IMR-90 (cell line): ENCODE measurements around the gene MXRA8. TPM values are rescaled to one million over a fixed set of nuclear protein-coding genes. Genes with fewer than 3 reads are reported as not detected.

ENCODE experiments used
- ATAC-seq: fragments of 200-7000 bp; cut with Tn5 transposase; 2 replicates; pipeline ENCODE4 v1.9.1; 2020; ENCODE audit warnings: low read depth, mild to moderate bottlenecking, moderate library complexity
- BruUV-seq: library from RNA; stranded (reverse); fragments of 400-500 nt; replicated peaks from 2 replicates; lab custom pipeline; 2021; lab: Mats Ljungman, UMichigan
- CTCF ChIA-PET: fragments of 300-600 bp; formaldehyde crosslinking; extraction: SDS; loops from one replicate; lab custom pipeline; 2021; ENCODE audit warnings: antibody characterized with exemption; lab: Yijun Ruan, JAX
- POLR2A ChIA-PET: fragments of 300-600 bp; sonication (Branson Sonifier 250); formaldehyde crosslinking; loops from one replicate; lab custom pipeline; 2022; ENCODE audit warnings: antibody characterized with exemption; ENCODE audit not compliant: unreplicated experiment; lab: Charles Lee
- DNase-seq: peaks from one replicate; pipeline ENCODE4 v3.0.0; 2013
- H2AFZ ChIP-seq: replicated peaks from 2 replicates; pipeline ENCODE3; 2013; ENCODE audit warnings: low read length, mild to moderate bottlenecking; ENCODE audit not compliant: poor library complexity
- H2AK5ac ChIP-seq: 2 replicates; pipeline ENCODE4 v1.6.1; 2013; ENCODE audit warnings: low read depth, low read length, inconsistent platforms
- H2AK9ac ChIP-seq: replicated peaks from 2 replicates; pipeline ENCODE3; 2013; ENCODE audit warnings: mild to moderate bottlenecking, low read depth, low read length, moderate library complexity; ENCODE audit not compliant: poor library complexity
- H2BK120ac ChIP-seq: 2 replicates; pipeline ENCODE4 v1.6.1; 2013; ENCODE audit warnings: low read depth, low read length, inconsistent platforms
- H2BK15ac ChIP-seq: 3 replicates; pipeline ENCODE4 v1.6.1; 2013; ENCODE audit warnings: low read depth, low read length, inconsistent platforms
- H2BK20ac ChIP-seq: 2 replicates; pipeline ENCODE4 v1.6.1; 2013; ENCODE audit warnings: low read depth, mild to moderate bottlenecking, inconsistent platforms, low read length, moderate library complexity
- H2BK5ac ChIP-seq: 2 replicates; pipeline ENCODE4 v1.6.1; 2013; ENCODE audit warnings: mild to moderate bottlenecking, low read depth, low read length, inconsistent platforms; ENCODE audit not compliant: poor library complexity, severe bottlenecking
- H3K14ac ChIP-seq: replicated peaks from 2 replicates; pipeline ENCODE4 v1.6.1; 2013; ENCODE audit warnings: low read depth, low read length, inconsistent platforms
- H3K18ac ChIP-seq: 2 replicates; pipeline ENCODE4 v1.6.1; 2013; ENCODE audit warnings: low read depth, low read length, control low read depth
- H3K23ac ChIP-seq: 2 replicates; pipeline ENCODE4 v1.6.1; 2013; ENCODE audit warnings: low read depth, low read length, inconsistent platforms
- H3K27ac ChIP-seq: 2 replicates; pipeline ENCODE4 v1.5.1; 2013; ENCODE audit warnings: mild to moderate bottlenecking, control low read depth, low read length; ENCODE audit not compliant: insufficient read depth
- H3K27me3 ChIP-seq: 2 replicates; pipeline ENCODE4 v1.6.1; 2013; ENCODE audit warnings: low read length; ENCODE audit not compliant: control insufficient read depth, insufficient read depth
- H3K36me3 ChIP-seq: 2 replicates; pipeline ENCODE4 v1.6.1; 2013; ENCODE audit warnings: low read length, mixed read lengths; ENCODE audit not compliant: control insufficient read depth, insufficient read depth
- H3K4ac ChIP-seq: 2 replicates; pipeline ENCODE4 v1.6.1; 2013; ENCODE audit warnings: low read depth, low read length, inconsistent platforms
- H3K4me1 ChIP-seq: 2 replicates; pipeline ENCODE4 v1.6.1; 2013; ENCODE audit warnings: low read length, mixed read lengths; ENCODE audit not compliant: control insufficient read depth, insufficient read depth
- H3K4me2 ChIP-seq: 2 replicates; pipeline ENCODE4 v1.6.1; 2013; ENCODE audit warnings: low read depth, mild to moderate bottlenecking, control low read depth, low read length, moderate library complexity
- H3K4me3 ChIP-seq: 2 replicates; pipeline ENCODE4 v1.5.1; 2013; ENCODE audit warnings: low read depth, mild to moderate bottlenecking, control low read depth, low read length, moderate library complexity; ENCODE audit not compliant: insufficient read depth
- H3K56ac ChIP-seq: 2 replicates; pipeline ENCODE4 v1.6.1; 2013; ENCODE audit warnings: low read length, inconsistent platforms; ENCODE audit not compliant: insufficient read depth; ENCODE audit errors: extremely low read depth
- H3K79me1 ChIP-seq, 2 experiments: 2 replicates each; pipeline ENCODE4 v1.6.1; 2013; ENCODE audit warnings: low read length in 2 of 2, inconsistent platforms in 1 of 2, low read depth in 1 of 2
- H3K9ac ChIP-seq: 2 replicates; pipeline ENCODE4 v1.6.1; 2013; ENCODE audit warnings: low read depth, low read length, control low read depth
- H3K9me1 ChIP-seq: 2 replicates; pipeline ENCODE4 v1.6.1; 2013; ENCODE audit warnings: low read length, inconsistent platforms; ENCODE audit not compliant: insufficient read depth
- H3K9me3 ChIP-seq: 2 replicates; pipeline ENCODE4 v1.6.1; 2013; ENCODE audit warnings: low read length; ENCODE audit not compliant: control insufficient read depth, insufficient read depth
- H4K20me1 ChIP-seq: 2 replicates; pipeline ENCODE4 v1.6.1; 2013; ENCODE audit warnings: low read length, inconsistent platforms; ENCODE audit not compliant: insufficient read depth
- H4K5ac ChIP-seq: 2 replicates; pipeline ENCODE4 v1.6.1; 2013; ENCODE audit warnings: mild to moderate bottlenecking, low read depth, low read length, control low read depth
- H4K8ac ChIP-seq, 2 experiments: 2 replicates each; pipeline ENCODE4 v1.6.1; 2013; ENCODE audit warnings: low read depth in 2 of 2, low read length in 2 of 2, control low read depth in 1 of 2, inconsistent platforms in 1 of 2
- H4K91ac ChIP-seq: 2 replicates; pipeline ENCODE4 v1.6.1; 2013; ENCODE audit warnings: low read depth, low read length, inconsistent platforms; ENCODE audit not compliant: insufficient read depth
- CEBPB ChIP-seq: IDR thresholded peaks from 2 replicates; pipeline ENCODE4 v1.6.1; 2012; ENCODE audit warnings: low read depth, low read length, improper control_type of control experiment
- FOS ChIP-seq: fragments of 150-350 bp; IDR thresholded peaks from 2 replicates; pipeline ENCODE4 v1.6.1; 2016; ENCODE audit warnings: low read depth, low read length
- MXI1 ChIP-seq: IDR thresholded peaks from 2 replicates; pipeline ENCODE4 v1.6.1; 2012; ENCODE audit warnings: low read depth, mild to moderate bottlenecking, low read length, moderate library complexity, borderline replicate concordance
- RCOR1 ChIP-seq: IDR thresholded peaks from 2 replicates; pipeline ENCODE4 v1.6.1; 2012; ENCODE audit warnings: mild to moderate bottlenecking, low read length, improper control_type of control experiment; ENCODE audit not compliant: insufficient replicate concordance
- WGBS, 2 experiments: methylation state at CpG; one replicate each; pipeline versions ENCODE4 v1.1.5 to v1.1.7; 2013; ENCODE audit warnings: missing lambda C conversion rate in 2 of 2; ENCODE audit not compliant: insufficient read length in 1 of 2; ENCODE audit errors: extremely low coverage in 2 of 2; 5-methylcytosine and 5-hydroxymethylcytosine counted together
- dilution Hi-C: fragments of 300-500 bp; cut with HindIII; formaldehyde crosslinking; loops from one replicate; pipeline ENCODE4 v1.14.3; 2018; ENCODE audit warnings: low sequenced_read_pairs; ENCODE audit not compliant: unreplicated experiment
- in situ Hi-C: fragments of 300-500 bp; cut with MboI; formaldehyde crosslinking; loops from 3 replicates; pipeline ENCODE4 v1.14.3; 2019; ENCODE audit warnings: low sequenced_read_pairs, inconsistent platforms, mixed read lengths
- intact Hi-C: fragments of 100-400 bp; cut with micrococcal nuclease; formaldehyde crosslinking; loops from 2 replicates; pipeline ENCODE4 v1.10.0; 2022
- polyA plus RNA-seq, 3 experiments: library from polyadenylated mRNA; depleted of rRNA; stranded (reverse); fragments of >200 nt; gene quantifications; 2 replicates each; pipeline ENCODE4 v1.2.3, GENCODE V29; 2012; ENCODE audit warnings: low replicate concordance in 1 of 3
- total RNA-seq: library from RNA; depleted of rRNA; stranded (reverse); fragments of >200 nt; gene quantifications from 2 replicates; pipeline ENCODE4 v1.2.3, GENCODE V29; 2012

MXRA8 gene
- total and polyA plus RNA-seq, 2 of the 4 experiments (the other 2 are of a cell fraction): 92.5 to 469 TPM

DNA sequence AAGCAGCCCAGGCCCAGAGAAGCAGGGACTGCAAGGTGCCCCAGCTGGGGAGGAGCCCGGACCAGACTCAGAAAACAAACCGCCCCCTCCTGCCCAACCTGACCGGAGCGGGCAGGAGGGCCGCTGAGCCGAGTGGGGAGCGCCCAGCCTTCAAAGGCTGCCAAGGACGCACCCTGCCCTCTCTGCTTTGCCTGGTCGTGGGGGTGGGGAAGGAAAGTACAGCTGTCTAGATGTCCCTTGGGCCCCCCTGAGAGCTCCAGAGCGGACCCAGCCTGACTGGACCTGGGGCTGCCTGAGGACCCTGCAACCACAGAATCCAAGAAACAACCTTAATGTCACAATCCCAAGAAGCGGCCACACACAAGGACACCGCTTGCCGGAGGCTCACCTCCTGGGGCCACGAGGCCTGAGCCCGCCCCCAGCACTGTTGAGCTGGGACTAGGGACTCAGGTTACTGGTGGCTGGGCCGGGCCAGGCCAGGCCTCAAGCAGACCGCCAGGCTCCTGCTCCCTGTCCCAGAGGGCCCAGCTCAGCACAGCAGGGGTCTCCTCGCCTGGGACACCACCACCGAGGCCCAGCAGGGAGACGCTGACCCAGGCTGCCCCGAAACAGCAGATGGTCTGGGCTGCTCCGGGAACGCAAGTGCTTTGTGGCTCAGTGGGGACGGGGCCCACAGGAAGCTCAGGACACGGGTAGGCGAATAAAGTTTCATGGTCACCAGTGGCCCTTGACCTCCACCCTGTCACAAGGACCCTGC, 10.5 kb downstream of the MXRA8 start:
- TF ChIP-seq RCOR1 (no peak), MXI1 (0 out of 2 replicates have a peak, but pooled peaks have one; percentile 12), CEBPB (no peak), FOS (no peak)
- intact Hi-C loops (loop anchor here (2.0 kb wide), 1 partner anchor 51 kb away; the partner anchor contains the start of gene CCNL2), dilution Hi-C loops (no loop called here), in situ Hi-C loops (no loop called here)
- H2AK5ac ChIP-seq: peak overlapping the region; percentile 78
- H2BK20ac ChIP-seq: no peak overlapping the region
- peak overlapping the region; percentile 73 for H2BK5ac ChIP-seq
- peak overlapping the region in 1 of 2 experiments; percentile 58; a peak in 2 of 4 replicates for H4K8ac ChIP-seq
- ATAC-seq (peak; percentile 15), DNase-seq (peak; percentile 25)
- POLR2A ChIA-PET: interaction anchor here (1.1 kb wide), 1 partner anchor 11 kb away, joined by 3 read pairs; no protein-coding TSS in a partner anchor
- H3K9ac ChIP-seq: peak overlapping the region; percentile 85
- H3K9me3 ChIP-seq: no peaks in the 10 kb centered on the region
- CTCF ChIA-PET: interaction anchor here (0.8 kb wide), 1 partner anchor 24 kb away, joined by 3 read pairs; no protein-coding TSS in a partner anchor
- H3K14ac ChIP-seq: peak overlapping the region; percentile 43
- H4K91ac ChIP-seq: peak overlapping the region; percentile 9; the same call in 1 of the 2 replicates
- 24% methylated on average over 10 of the region's 26 CpGs; no CpG with 5 or more reads in 1 of the 2 experiments for WGBS, 2 experiments
- peak overlapping the region; percentile 19; the same call in 1 of the 2 replicates for H2BK120ac ChIP-seq
- peak overlapping the region; percentile 38; the same call in 1 of the 2 replicates for H3K56ac ChIP-seq
- peak overlapping the region; percentile 95 for H3K4me2 ChIP-seq
- H3K9me1 ChIP-seq: 0 out of 2 replicates have a peak, but pooled peaks cover 3% of the 10 kb centered on the region
- peak overlapping the region; percentile 58; the same call in 1 of the 2 replicates for H3K23ac ChIP-seq
- peaks cover 8 to 65% of the 10 kb centered on the region in 2 experiments; a peak in 3 of 4 replicates for H3K79me1 ChIP-seq
- peak overlapping the region; percentile 78 for H2AFZ ChIP-seq
- H3K27ac ChIP-seq: peak overlapping the region; percentile 71
- H4K20me1 ChIP-seq: peaks cover 68% of the 10 kb centered on the region
- no peak overlapping the region for H3K18ac ChIP-seq
- BruUV-seq: no TSS peak
- no peak overlapping the region for H2BK15ac ChIP-seq
- peak overlapping the region; percentile 100 for H3K4me3 ChIP-seq
- H2AK9ac ChIP-seq: peak overlapping the region; percentile 94
- H4K5ac ChIP-seq: no peak overlapping the region
- H3K27me3 ChIP-seq: no peaks in the 10 kb centered on the region
- peaks cover 14% of the 10 kb centered on the region for H3K36me3 ChIP-seq
- H3K4me1 ChIP-seq: peaks cover 44% of the 10 kb centered on the region
- peak overlapping the region; percentile 45 for H3K4ac ChIP-seq
